Vagina (tissue), 2 donors: Measurements from ENCODE around the gene MYL12A.

ENCODE experiments used
- POLR2A ChIP-seq, 2 donors: fragments of 450-650 bp; IDR thresholded peaks; one replicate each; pipeline ENCODE4 v1.6.1; 2017; ENCODE audit warnings: antibody characterized with exemption in 2 of 2, mild to moderate bottlenecking in 2 of 2, moderate library complexity in 2 of 2
- POLR2AphosphoS5 ChIP-seq, 2 donors: sonication (generic); formaldehyde crosslinking; IDR thresholded peaks; one replicate each; pipeline ENCODE4 v1.9.0; 2017; ENCODE audit warnings: antibody characterized with exemption in 2 of 2, mild to moderate bottlenecking in 2 of 2, low read depth in 1 of 2; ENCODE audit not compliant: insufficient read depth in 1 of 2
- TF ChIP-seq, protein P1 (sequence below), 3 experiments: fragments of 450-650 bp in 2 of 3; fragments of 200-600 bp in 1 of 3; sonication (generic) in 1 of 3; IDR thresholded peaks; one replicate each; pipeline ENCODE4 v1.5.1; 2017 to 2019; ENCODE audit warnings: antibody characterized with exemption in 3 of 3, mild to moderate bottlenecking in 2 of 3, moderate library complexity in 2 of 3

- TF ChIP-seq, protein P1, sequence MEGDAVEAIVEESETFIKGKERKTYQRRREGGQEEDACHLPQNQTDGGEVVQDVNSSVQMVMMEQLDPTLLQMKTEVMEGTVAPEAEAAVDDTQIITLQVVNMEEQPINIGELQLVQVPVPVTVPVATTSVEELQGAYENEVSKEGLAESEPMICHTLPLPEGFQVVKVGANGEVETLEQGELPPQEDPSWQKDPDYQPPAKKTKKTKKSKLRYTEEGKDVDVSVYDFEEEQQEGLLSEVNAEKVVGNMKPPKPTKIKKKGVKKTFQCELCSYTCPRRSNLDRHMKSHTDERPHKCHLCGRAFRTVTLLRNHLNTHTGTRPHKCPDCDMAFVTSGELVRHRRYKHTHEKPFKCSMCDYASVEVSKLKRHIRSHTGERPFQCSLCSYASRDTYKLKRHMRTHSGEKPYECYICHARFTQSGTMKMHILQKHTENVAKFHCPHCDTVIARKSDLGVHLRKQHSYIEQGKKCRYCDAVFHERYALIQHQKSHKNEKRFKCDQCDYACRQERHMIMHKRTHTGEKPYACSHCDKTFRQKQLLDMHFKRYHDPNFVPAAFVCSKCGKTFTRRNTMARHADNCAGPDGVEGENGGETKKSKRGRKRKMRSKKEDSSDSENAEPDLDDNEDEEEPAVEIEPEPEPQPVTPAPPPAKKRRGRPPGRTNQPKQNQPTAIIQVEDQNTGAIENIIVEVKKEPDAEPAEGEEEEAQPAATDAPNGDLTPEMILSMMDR (IDR thresholded peaks at IDR 0.05), result no peak
- TF ChIP-seq POLR2AphosphoS5 (IDR thresholded peaks at IDR 0.05; ENCODE audit: insufficient read depth in 1 of 2, low read depth in 1 of 2), result peak in 1 of 2 donors; percentile 83
- TF ChIP-seq POLR2A (IDR thresholded peaks at IDR 0.05), result no peak
Observed at GRCh38 chr18:3248658-3249359, 1.2 kb downstream of the MYL12A start.
